NCI-H2196 treated with DMSO at 0.1 percent for 48 hours (cell line): ENCODE measurements around the gene PLCD3.

Experiments used
- DNase-seq: peaks from one replicate; lab custom pipeline; 2025; ENCODE audit not compliant: unreplicated experiment; lab: John Stamatoyannopoulos, UW

Gene PLCD3

GRCh38 chr17:45119964-45120363 is 12.4 kb downstream of the PLCD3 start:
- DNase-seq: no peak

- no peak for DNase-seq
Measured at GRCh38 chr17:45118691-45119090, 13.6 kb downstream of the PLCD3 start.

DNA sequence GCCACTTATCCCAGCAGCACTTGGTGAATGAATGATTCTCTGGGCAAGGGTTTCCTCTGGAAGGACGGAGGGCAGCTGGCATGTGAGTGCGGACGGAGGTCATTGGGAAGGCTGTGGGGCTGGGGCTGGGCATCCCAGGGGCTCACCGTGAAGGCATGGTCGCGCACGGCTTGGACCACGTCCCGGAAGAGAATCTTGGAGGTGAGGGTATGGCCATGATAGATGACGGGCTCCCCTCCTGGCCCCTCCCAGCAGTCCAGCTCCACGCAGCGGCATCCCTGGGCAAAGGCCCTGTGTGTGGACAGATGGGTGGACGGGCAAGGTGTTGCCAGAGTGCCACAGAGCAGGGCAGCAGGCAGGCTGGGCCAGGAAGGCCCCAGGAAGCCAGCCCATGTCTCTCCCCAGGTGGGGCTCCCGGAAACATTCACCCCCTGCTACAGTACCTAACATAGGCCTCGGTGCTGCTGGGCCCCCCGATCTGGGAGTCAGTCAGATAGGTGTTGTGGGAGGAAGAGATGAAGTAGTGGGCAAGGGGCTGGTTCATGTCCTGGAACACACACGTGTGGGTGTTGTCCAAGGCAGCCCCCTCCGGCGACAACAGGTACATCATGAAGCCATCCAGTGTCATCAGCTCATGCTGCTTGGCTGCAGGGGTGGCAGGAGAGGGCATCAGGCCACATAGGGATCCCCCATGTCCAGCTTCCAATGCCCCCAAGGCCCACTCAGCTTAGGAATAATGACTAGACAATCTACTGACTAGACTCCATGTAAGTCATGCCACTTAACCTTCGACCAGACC is 14.3 kb downstream of the PLCD3 start:
- no peak for DNase-seq

DNA sequence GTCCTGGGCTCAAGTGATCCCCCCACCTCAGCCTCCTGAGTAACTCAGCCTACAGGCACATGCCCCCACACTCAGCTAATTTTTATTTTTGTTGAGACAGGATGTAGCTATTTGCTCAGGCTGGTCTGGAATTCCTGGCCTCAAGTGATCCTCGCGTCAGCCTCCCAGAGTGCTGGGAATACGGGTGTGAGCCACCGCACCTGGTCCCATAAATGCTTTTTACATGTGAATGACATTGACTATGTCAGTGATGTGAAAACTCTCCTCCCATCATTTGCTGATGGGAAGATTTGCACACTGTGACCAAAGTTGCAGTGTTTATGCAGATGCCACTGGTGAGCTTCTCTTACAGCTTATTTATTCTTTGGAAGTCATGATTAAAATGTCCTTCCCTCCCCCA is 15.0 kb downstream of the PLCD3 start:
- DNase-seq: no peak

DNA sequence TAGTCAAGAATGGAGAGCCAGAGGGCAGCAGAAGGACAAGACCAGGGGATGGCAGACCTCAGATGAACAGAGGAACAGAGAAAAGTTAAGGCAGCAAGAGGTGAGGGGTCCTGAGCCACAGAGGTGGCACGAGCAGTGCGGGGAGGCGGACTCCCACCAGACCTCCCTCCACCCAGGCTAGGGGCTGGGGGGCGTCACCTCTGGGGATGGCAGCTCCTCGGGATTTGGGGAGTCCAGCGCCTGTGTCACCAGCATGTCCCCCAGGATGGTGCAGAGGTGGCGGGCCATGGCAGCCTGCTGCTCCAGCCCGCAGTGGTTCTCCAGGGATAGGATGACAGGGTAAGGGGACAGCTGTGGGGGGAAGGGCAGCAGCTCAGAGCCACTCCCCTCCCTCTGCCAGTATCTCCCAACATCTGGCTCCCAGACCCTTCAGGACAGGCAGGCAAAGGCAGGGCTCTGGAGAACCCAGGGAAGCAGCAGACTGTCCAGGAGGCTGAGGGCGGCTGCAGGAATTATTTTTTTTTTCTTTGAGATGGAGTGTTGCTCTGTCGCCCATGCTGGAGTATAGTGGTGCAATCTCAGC is 15.8 kb downstream of the PLCD3 start:
- DNase-seq: no peak

- no peak for DNase-seq
Measured at GRCh38 chr17:45115871-45116270, 16.4 kb downstream of the PLCD3 start.

DNA sequence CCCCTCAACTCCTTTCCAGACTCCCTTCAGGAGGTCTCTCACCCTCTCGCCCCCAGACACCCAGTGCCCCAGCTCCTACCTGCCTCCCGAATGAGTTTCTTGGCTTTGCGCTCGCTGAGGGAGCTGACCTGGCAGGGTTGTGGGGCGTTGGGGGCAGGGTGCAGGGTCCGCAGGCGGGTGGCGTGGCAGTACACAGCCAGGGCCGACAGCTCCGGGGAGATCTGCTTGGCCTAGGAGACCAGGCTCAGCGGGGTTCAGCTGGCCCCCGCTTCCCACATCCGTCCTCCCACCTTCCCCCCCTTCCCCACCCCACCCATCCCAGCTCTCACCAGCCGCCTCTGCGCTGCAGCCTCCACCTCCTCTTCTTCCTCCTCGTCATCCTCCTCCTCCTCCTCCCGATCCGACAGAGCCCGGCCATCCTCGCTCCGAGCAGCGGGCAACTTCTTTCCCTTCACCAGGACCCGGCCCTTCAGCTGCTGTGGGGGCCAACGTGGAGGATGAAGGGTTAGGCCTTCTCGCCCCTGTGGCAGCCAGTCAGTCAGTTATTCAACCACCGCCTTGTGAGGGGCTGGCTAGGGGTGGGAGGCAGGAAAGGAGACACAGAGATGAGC is 17.2 kb downstream of the PLCD3 start:
- no peak for DNase-seq

- DNase-seq: no peak
Measured at GRCh38 chr17:45114117-45114932, 18.0 kb downstream of the PLCD3 start.

DNA sequence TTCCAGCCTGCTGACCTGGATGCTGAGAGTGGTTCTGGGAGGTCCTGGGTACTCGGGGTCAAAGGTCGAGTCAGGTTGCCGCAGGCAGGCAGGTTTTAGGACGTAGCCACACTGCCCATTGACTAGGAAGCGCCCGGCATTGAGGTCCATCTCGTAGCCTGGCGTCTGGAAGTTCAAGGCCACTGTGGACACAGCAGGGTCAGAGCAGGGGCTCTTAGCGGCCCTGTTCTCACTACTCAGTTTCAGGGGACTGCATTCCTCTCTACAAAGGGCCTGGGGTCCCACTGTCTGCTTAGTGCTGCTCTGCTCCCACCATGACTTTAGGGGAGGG is 18.9 kb downstream of the PLCD3 start:
- DNase-seq: no peak

GRCh38 chr17:45112559-45113423 is 19.5 kb downstream of the PLCD3 start:
- no peak for DNase-seq

DNA sequence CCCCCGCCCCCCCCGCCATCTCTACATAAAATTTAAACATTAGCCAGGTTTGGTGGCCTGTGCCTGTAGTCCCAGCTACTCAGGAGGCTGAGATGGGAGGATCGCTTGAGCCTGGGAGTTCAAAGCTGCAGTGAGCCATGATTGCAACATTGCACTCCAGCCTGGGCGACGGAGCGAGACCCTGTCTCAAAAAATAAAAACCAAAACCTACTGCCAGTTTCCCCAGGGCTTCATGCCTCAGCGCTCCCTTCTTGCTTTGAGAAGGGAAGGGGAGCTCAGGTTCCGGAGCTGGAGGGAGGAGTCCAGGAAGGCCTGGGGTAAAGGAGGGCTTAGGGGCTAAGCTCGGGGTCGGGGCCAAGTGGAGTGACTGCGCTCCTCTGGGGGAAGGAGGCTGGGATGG is 20.5 kb downstream of the PLCD3 start:
- no peak for DNase-seq

- DNase-seq: no peak
Measured at GRCh38 chr17:45110676-45111611, 21.4 kb downstream of the PLCD3 start.

DNA sequence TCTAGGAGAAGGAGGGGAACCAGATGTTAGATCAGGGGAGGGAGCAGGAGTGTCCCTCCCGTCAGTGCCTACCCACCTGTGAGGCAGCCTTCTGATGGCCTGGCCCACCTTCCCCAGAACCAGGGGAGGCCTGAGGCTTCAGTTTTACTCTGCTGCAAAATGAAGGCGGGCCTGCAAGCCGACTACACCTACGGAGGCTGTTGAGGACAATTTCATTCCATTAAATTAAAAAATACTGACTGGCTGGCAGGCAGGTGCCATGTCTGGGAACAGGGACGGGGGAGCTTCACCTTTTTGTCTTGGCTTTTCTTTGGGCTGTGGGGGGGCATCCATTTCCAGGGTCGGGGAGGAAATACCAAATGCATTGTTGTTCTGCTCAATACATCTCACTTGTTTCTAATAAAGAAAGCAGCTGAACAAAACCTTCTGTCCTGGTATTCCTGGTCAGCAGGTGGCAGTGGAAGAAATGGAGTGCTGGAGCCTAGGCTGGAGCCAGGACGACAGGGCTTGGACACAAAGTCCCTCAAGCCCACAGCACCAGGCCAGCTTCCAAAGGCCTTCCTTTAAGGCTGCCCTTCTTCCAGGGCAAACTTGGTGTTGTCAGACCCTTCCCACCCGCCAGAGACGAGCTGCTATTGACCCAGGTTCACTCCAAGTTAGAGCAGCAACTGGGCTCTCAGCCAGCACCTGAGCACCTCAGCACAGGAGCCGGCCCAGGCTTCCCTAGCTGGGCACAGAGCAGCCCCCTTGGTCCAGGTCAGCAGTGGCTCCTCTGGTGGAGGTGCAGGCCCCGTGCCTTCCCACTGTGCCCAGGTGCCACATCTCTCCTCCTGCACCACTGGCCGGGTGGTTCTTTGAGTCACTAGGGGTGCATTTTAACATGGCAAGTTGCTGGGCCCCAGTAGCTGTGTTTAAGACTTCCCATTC is 23.5 kb downstream of the PLCD3 start:
- no peak for DNase-seq

DNA sequence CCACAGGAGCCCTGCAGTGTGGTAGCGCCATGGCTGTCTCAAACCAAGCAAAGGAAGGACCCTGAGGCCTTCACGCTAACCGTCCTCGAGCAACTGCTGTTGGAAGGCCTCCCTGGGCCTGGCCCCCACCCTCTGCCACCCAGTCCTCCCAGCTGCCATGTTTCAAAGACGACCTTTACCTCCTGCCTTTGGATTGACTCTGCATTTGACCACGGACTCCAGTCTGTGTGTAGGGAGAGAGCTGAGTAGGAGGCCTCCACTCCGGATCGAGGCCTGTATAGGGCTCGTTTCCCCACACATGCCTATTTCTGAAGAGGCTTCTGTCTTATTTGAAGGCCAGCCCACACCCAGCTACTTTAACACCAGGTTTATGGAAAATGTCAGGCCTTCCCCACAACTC is 24.3 kb downstream of the PLCD3 start:
- no peak for DNase-seq

- no peak for DNase-seq
Measured at GRCh38 chr17:45107293-45108010, 24.9 kb downstream of the PLCD3 start.

GRCh38 chr17:45106582-45106981 is 25.7 kb downstream of the PLCD3 start:
- no peak for DNase-seq

DNA sequence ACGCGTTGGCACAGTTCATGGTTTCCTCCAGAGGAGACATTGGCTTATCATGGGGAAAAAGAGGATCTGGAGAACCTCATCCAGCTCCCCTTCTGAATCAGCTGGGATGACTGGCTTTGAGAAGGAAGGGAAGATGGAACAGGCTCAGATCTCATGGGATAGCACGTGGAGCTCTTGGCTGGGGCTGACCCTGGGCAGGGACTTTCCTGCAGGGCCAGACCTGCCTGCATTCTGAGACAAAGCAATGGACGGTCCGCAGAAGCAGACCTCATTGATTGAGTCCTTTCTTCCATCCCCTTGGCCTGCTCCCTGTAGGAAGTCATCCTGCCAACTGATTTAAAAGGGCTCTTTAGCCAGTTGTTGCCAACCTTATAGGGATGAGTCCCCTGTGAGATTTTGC is 26.2 kb downstream of the PLCD3 start:
- DNase-seq: no peak
